Epithelial cell of esophagus (primary cell): Measurements from ENCODE around the gene DDX55.
"Not testable (repeated sequence)": the region's sequence is repeated elsewhere in the genome, so short reads cannot be mapped to it uniquely, and the experiment has no call there.

Experiments used
- DNase-seq: peaks from one replicate; pipeline ENCODE4 v3.0.0; 2010; ENCODE audit warnings: low read depth
- H3K4me3 ChIP-seq: 2 replicates; pipeline ENCODE4 v1.5.1; 2011; ENCODE audit warnings: mild to moderate bottlenecking, low read length, control low read depth
- CTCF ChIP-seq: IDR thresholded peaks from 2 replicates; pipeline ENCODE4 v1.5.1; 2011; ENCODE audit warnings: low read depth, mild to moderate bottlenecking, low read length, control low read depth, inconsistent platforms; ENCODE audit not compliant: insufficient read depth; ENCODE audit errors: missing control alignments

Gene DDX55

GRCh38 chr12:123599310-123599709, 2.6 kb upstream of the DDX55 start:
- no peak overlapping the region for H3K4me3 ChIP-seq
- no peak for TF ChIP-seq CTCF
- no peak for DNase-seq

- H3K4me3 ChIP-seq: no peak overlapping the region
- DNase-seq: no peak
- TF ChIP-seq CTCF: no peak
Observed at GRCh38 chr12:123599721-123600120, 2.2 kb upstream of the DDX55 start.

GRCh38 chr12:123602651-123603195, 824 bp downstream of the DDX55 start:
- DNase-seq: no peak
- H3K4me3 ChIP-seq: peak overlapping the region; percentile 98
- TF ChIP-seq CTCF: no peak

GRCh38 chr12:123603495-123603894, 1.6 kb downstream of the DDX55 start:
- DNase-seq, H3K4me3 ChIP-seq: not testable (repeated sequence)

- H3K4me3 ChIP-seq: no peak overlapping the region
- DNase-seq: no peak
- TF ChIP-seq CTCF: no peak
Observed at GRCh38 chr12:123607756-123608155, 5.9 kb downstream of the DDX55 start.

GRCh38 chr12:123608182-123608581, 6.3 kb downstream of the DDX55 start:
- no peak for TF ChIP-seq CTCF
- no peak overlapping the region for H3K4me3 ChIP-seq
- DNase-seq: no peak

GRCh38 chr12:123614110-123614509, 12.2 kb downstream of the DDX55 start:
- TF ChIP-seq CTCF: no peak
- H3K4me3 ChIP-seq: no peak overlapping the region
- no peak for DNase-seq

GRCh38 chr12:123614531-123614930, 12.6 kb downstream of the DDX55 start:
- DNase-seq: no peak
- no peak overlapping the region for H3K4me3 ChIP-seq
- TF ChIP-seq CTCF: no peak
